HepG2 (cell line): ENCODE data around the gene CIAPIN1. TPM values are rescaled to one million over a fixed set of nuclear protein-coding genes. Genes with fewer than 3 reads are reported as not detected.

ENCODE experiments used
- ATAC-seq: fragments of 200-7000 bp; cut with Tn5 transposase; 3 replicates; pipeline ENCODE4 v1.9.1; 2020; ENCODE audit warnings: mild to moderate bottlenecking, moderate library complexity
- BruUV-seq: library from RNA; stranded (reverse); fragments of 400-500 nt; replicated peaks from 2 replicates; lab custom pipeline; 2021; lab: Mats Ljungman, UMichigan
- CTCF ChIA-PET: fragments of 300-600 bp; formaldehyde crosslinking; extraction: SDS; loops from one replicate; lab custom pipeline; 2021; ENCODE audit warnings: low total read pairs, inconsistent platforms, low intra/inter-chr PET ratio; lab: Yijun Ruan, JAX
- POLR2A ChIA-PET: fragments of 350-600 bp; sonication (Branson Sonifier 250); formaldehyde crosslinking; loops from one replicate; lab custom pipeline; 2020; ENCODE audit warnings: antibody characterized with exemption, inconsistent platforms; lab: Yijun Ruan, JAX
- DNase-seq: peaks from one replicate; pipeline ENCODE4 v3.0.0-alpha.2; 2015; ENCODE audit warnings: low spot score
- FAIRE-seq: peaks from 3 replicates; lab custom pipeline; 2011; peaks lifted over from hg19 to GRCh38; lab: Jason Lieb, UNC
- H2AFZ ChIP-seq: one replicate; pipeline ENCODE4 v1.6.1; 2011; ENCODE audit warnings: low read length, inconsistent platforms
- H3K27ac ChIP-seq: fragments of 300-600 bp; 3 replicates; pipeline ENCODE4 v1.8.0; 2011; ENCODE audit warnings: mixed run types, mild to moderate bottlenecking, mixed read lengths, low read length, inconsistent platforms; ENCODE audit not compliant: insufficient read depth; ENCODE audit errors: extremely low read length
- H3K27me3 ChIP-seq, 2 experiments: fragments of 200-600 bp in 1 of 2; 2 replicates in 1 of 2; 3 replicates in 1 of 2; pipeline versions ENCODE4 v1.6.0 to v1.8.0; 2011; ENCODE audit warnings: low read length in 2 of 2, mild to moderate bottlenecking in 2 of 2, moderate library complexity in 2 of 2, inconsistent platforms in 1 of 2; ENCODE audit not compliant: insufficient read depth in 2 of 2, control insufficient read depth in 1 of 2
- H3K36me3 ChIP-seq, 2 experiments: fragments of 200-600 bp in 1 of 2; replicated peaks in 1 of 2; 2 replicates in 1 of 2; 3 replicates in 1 of 2; pipeline versions ENCODE4 v1.5.1 to v1.8.0; 2011; ENCODE audit warnings: low read length in 2 of 2, inconsistent platforms in 1 of 2; ENCODE audit not compliant: insufficient read depth in 2 of 2, control insufficient read depth in 1 of 2
- H3K4me1 ChIP-seq: 2 replicates; pipeline ENCODE4 v1.5.1; 2012; ENCODE audit warnings: low read length, inconsistent platforms; ENCODE audit not compliant: insufficient read depth
- H3K4me2 ChIP-seq: 2 replicates; pipeline ENCODE4 v1.6.0; 2011; ENCODE audit warnings: low read depth, low read length, inconsistent platforms
- H3K4me3 ChIP-seq, 3 experiments: fragments of 200-600 bp in 1 of 3; sonication (generic), shearing (Covaris generic) in 1 of 3; replicated peaks in 1 of 3; 2 replicates each; pipeline ENCODE4 v1.5.1; 2011 to 2016; ENCODE audit warnings: low read length in 3 of 3, inconsistent platforms in 2 of 3, low read depth in 2 of 3, mild to moderate bottlenecking in 2 of 3, control low read depth in 1 of 3, mixed read lengths in 1 of 3; ENCODE audit not compliant: insufficient read depth in 1 of 3
- H3K79me2 ChIP-seq: one replicate; pipeline ENCODE4 v1.6.1; 2011; ENCODE audit warnings: low read length, inconsistent platforms; ENCODE audit not compliant: insufficient read depth
- H3K9ac ChIP-seq: 2 replicates; pipeline ENCODE4 v1.6.0; 2011; ENCODE audit warnings: mild to moderate bottlenecking, low read depth, low read length, inconsistent platforms; ENCODE audit not compliant: insufficient read depth
- H3K9me3 ChIP-seq: 2 replicates; pipeline ENCODE4 v1.5.1; 2012; ENCODE audit warnings: mild to moderate bottlenecking, low read length
- H4K20me1 ChIP-seq: 2 replicates; pipeline ENCODE4 v1.6.0; 2011; ENCODE audit warnings: inconsistent platforms, mild to moderate bottlenecking, low read length, moderate library complexity; ENCODE audit not compliant: insufficient read depth
- CREB1 ChIP-seq, 2 experiments: fragments of 450-650 bp in 1 of 2; IDR thresholded peaks; 2 replicates each; pipeline ENCODE4 v1.6.1; 2016 to 2017; ENCODE audit warnings: control low read depth in 1 of 2, mild to moderate bottlenecking in 1 of 2, missing compliant biosample characterization in 1 of 2, missing genetic modification characterization in 1 of 2
- SMARCE1 ChIP-seq: fragments of 450-650 bp; IDR thresholded peaks from 2 replicates; pipeline ENCODE4 v1.6.1; 2017; ENCODE audit warnings: borderline replicate concordance
- SNAPC4 ChIP-seq: sonication (generic); formaldehyde crosslinking; IDR thresholded peaks from 2 replicates; pipeline ENCODE4 v1.4.0; 2020; ENCODE audit warnings: mild to moderate bottlenecking, missing genetic modification reagents
- ZBTB2 ChIP-seq: sonication (generic); formaldehyde crosslinking; IDR thresholded peaks from 2 replicates; pipeline ENCODE4 v1.8.0; 2022; ENCODE audit warnings: low read depth, missing genetic modification reagents
- ZNF773 ChIP-seq: sonication (generic); formaldehyde crosslinking; IDR thresholded peaks from 2 replicates; pipeline ENCODE4 v1.4.0; 2020; ENCODE audit warnings: missing genetic modification reagents, borderline replicate concordance
- ZNF792 ChIP-seq: IDR thresholded peaks from 2 replicates; pipeline ENCODE4 v1.6.1; 2016
- WGBS: methylation state at CpG from one replicate; pipeline ENCODE4 v1.1.6; 2017; ENCODE audit warnings: low lambda C conversion rate; 5-methylcytosine and 5-hydroxymethylcytosine counted together
- in situ Hi-C: cut with HindIII; loops from 2 replicates; pipeline ENCODE4 v1.10.0; 2017; ENCODE audit warnings: low pct_unique_long_range_greater_than_20kb; ENCODE audit not compliant: extremely low pct_ligation_motif_present
- intact Hi-C: fragments of 100-400 bp; cut with micrococcal nuclease; formaldehyde crosslinking; loops from one replicate; pipeline ENCODE4 v1.10.0; 2022; ENCODE audit not compliant: unreplicated experiment
- polyA plus RNA-seq, 8 experiments: library from polyadenylated mRNA; depleted of rRNA in 3 of 8; stranded (reverse) in 7 of 8; unstranded in 1 of 8; fragments of >200 nt; fragmentation: Illumina TruSeq in 4 of 8; extraction: Trizol in 4 of 8; gene quantifications; 2 replicates each; pipeline versions ENCODE4 v1.2.1 to v1.2.3, GENCODE V29; 2011 to 2016; ENCODE audit warnings: low read depth in 4 of 8, missing spikeins in 1 of 8, mixed read lengths in 1 of 8; ENCODE audit not compliant: insufficient read depth in 1 of 8
- total RNA-seq, 5 experiments: library from RNA; depleted of rRNA; stranded (reverse); fragments of >200 nt; fragmentation: Illumina TruSeq; extraction: Trizol; gene quantifications; 2 replicates each; pipeline ENCODE4 v1.2.3, GENCODE V29; 2016; ENCODE audit warnings: low read depth in 1 of 5

Gene CIAPIN1
- total and polyA plus RNA-seq, 2 of the 13 experiments (the other 11 are each of a cell fraction or from before 2014, with no cell fraction given) = 69.3 to 89.7 TPM

GRCh38 chr16:57416084-57416483 lies 31.1 kb downstream of the CIAPIN1 start (continued):
- no peak for TF ChIP-seq SNAPC4 (CRISPR knock-in tag)
- TF ChIP-seq SMARCE1 = no peak
- TF ChIP-seq ZNF792 (CRISPR knock-in tag) = no peak

GRCh38 chr16:57413733-57414132 lies 33.5 kb downstream of the CIAPIN1 start:
- no peaks in the 10 kb centered on the region for H3K9me3 ChIP-seq
- BruUV-seq = no TSS peak
- FAIRE-seq = no peak
- in situ Hi-C loops (no loop called here), intact Hi-C loops (loop anchor here (10.0 kb wide), 1 partner anchor 329 kb away; no protein-coding TSS in a partner anchor)
- DNase-seq = no peak
- 11% methylated on average over 7 of the region's 7 CpGs for WGBS
- H3K4me3 ChIP-seq = no peak overlapping the region
- POLR2A ChIA-PET = interaction anchor here (2.2 kb wide), 1 partner anchor 41 kb away, joined by 7 read pairs; the partner anchor contains the start of gene CX3CL1
- peaks cover 50% of the 10 kb centered on the region for H3K4me1 ChIP-seq
- CTCF ChIA-PET = no interaction called here
- no peak overlapping the region for H3K4me2 ChIP-seq
- no peak overlapping the region for H3K9ac ChIP-seq
- TF ChIP-seq ZBTB2 (CRISPR knock-in tag) (no peak), CREB1 (IDR thresholded peaks at IDR 0.05) (no peak), CREB1 (CRISPR knock-in tag; IDR thresholded peaks at IDR 0.05) (no peak), ZNF773 (CRISPR knock-in tag) (no peak)
- no peak overlapping the region for H2AFZ ChIP-seq
- H4K20me1 ChIP-seq = no peaks in the 10 kb centered on the region
- no peaks in the 10 kb centered on the region for H3K79me2 ChIP-seq
- peaks cover 10 to 55% of the 10 kb centered on the region in 2 experiments; a peak in 4 of 5 replicates for H3K27me3 ChIP-seq
- H3K27ac ChIP-seq = no peak overlapping the region
- no peak for ATAC-seq
- H3K36me3 ChIP-seq = no peaks in the 10 kb centered on the region
